Body of pancreas (tissue), 4 donors: Measurements from ENCODE around the gene KLHDC7B.

ENCODE experiments used
- POLR2A ChIP-seq, 3 donors: fragments of 450-650 bp; IDR thresholded peaks; one replicate each; pipeline ENCODE4 v1.6.1; 2016; ENCODE audit warnings: antibody characterized with exemption in 3 of 3, mild to moderate bottlenecking in 2 of 3
- TF ChIP-seq, protein P1 (sequence below), 7 experiments: fragments of 450-650 bp in 4 of 7; fragments of 200-600 bp in 3 of 7; sonication (generic) in 3 of 7; IDR thresholded peaks; one replicate each; pipeline ENCODE4 v1.5.1; 2016 to 2019; ENCODE audit warnings: antibody characterized with exemption in 7 of 7

DNA sequence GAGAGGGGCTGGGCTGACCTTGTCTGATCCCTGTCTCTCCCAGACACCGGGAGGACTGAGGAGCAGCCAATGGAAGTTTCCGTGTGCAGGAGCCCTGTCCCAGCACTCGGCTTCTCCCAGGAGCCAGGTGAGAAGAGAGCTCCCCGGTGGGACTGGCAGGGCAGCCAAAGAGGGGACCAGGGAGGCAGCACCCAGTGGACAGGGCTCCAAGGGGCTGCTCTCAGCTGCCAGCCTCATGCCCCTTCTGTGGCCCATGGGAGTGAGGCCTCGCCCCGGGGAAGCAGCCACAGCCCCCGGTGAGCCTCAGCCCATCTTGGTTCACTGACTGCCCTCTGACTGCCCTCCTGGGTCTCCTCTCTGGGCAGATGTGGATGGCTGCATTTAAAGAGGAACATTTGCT lies 27.1 kb upstream of the KLHDC7B start:
- TF ChIP-seq, protein P1, sequence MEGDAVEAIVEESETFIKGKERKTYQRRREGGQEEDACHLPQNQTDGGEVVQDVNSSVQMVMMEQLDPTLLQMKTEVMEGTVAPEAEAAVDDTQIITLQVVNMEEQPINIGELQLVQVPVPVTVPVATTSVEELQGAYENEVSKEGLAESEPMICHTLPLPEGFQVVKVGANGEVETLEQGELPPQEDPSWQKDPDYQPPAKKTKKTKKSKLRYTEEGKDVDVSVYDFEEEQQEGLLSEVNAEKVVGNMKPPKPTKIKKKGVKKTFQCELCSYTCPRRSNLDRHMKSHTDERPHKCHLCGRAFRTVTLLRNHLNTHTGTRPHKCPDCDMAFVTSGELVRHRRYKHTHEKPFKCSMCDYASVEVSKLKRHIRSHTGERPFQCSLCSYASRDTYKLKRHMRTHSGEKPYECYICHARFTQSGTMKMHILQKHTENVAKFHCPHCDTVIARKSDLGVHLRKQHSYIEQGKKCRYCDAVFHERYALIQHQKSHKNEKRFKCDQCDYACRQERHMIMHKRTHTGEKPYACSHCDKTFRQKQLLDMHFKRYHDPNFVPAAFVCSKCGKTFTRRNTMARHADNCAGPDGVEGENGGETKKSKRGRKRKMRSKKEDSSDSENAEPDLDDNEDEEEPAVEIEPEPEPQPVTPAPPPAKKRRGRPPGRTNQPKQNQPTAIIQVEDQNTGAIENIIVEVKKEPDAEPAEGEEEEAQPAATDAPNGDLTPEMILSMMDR (IDR thresholded peaks at IDR 0.05), result no peak
- no peak for TF ChIP-seq POLR2A (IDR thresholded peaks at IDR 0.05)
